Measurements from ENCODE around the gene KCNMA1.

KCNMA1 gene

GRCh38 chr10:76945166-76945565 lies 692.4 kb downstream of the KCNMA1 start:
- DNase-seq (ENCODE audit: low read depth in 3 of 3) = no peak

GRCh38 chr10:76944640-76945039 lies 693.0 kb downstream of the KCNMA1 start:
- DNase-seq (ENCODE audit: low read depth in 3 of 3) = no peak

GRCh38 chr10:76942628-76943416 lies 694.8 kb downstream of the KCNMA1 start:
- no peak for DNase-seq (ENCODE audit: low read depth in 3 of 3)

- DNase-seq (ENCODE audit: low read depth in 3 of 3) = no peak
Measured at GRCh38 chr10:76939933-76940468, 697.6 kb downstream of the KCNMA1 start.

- no peak for DNase-seq (ENCODE audit: low read depth in 3 of 3)
Measured at GRCh38 chr10:76937181-76937600, 700.4 kb downstream of the KCNMA1 start.

- DNase-seq (ENCODE audit: low read depth in 3 of 3) = no peak
Measured at GRCh38 chr10:76935941-76936613, 701.5 kb downstream of the KCNMA1 start.

GRCh38 chr10:76928565-76928964 lies 709.0 kb downstream of the KCNMA1 start:
- no peak for DNase-seq (ENCODE audit: low read depth in 3 of 3)

- DNase-seq (ENCODE audit: low read depth in 3 of 3) = no peak
Measured at GRCh38 chr10:76925636-76926405, 711.8 kb downstream of the KCNMA1 start.

- DNase-seq (ENCODE audit: low read depth in 3 of 3) = no peak
Measured at GRCh38 chr10:76922666-76923065, 714.9 kb downstream of the KCNMA1 start.

GRCh38 chr10:76921383-76922010 lies 716.1 kb downstream of the KCNMA1 start:
- DNase-seq (ENCODE audit: low read depth in 3 of 3) = no peak

GRCh38 chr10:76920581-76920980 lies 717.0 kb downstream of the KCNMA1 start:
- no peak for DNase-seq (ENCODE audit: low read depth in 3 of 3)

- DNase-seq (ENCODE audit: low read depth in 3 of 3) = no peak
Measured at GRCh38 chr10:76918106-76918505, 719.5 kb downstream of the KCNMA1 start.

GRCh38 chr10:76917071-76917470 lies 720.5 kb downstream of the KCNMA1 start:
- no peak for DNase-seq (ENCODE audit: low read depth in 3 of 3)

GRCh38 chr10:76916536-76916935 lies 721.1 kb downstream of the KCNMA1 start:
- no peak for DNase-seq (ENCODE audit: low read depth in 3 of 3)

GRCh38 chr10:76915316-76915715 lies 722.3 kb downstream of the KCNMA1 start:
- no peak for DNase-seq (ENCODE audit: low read depth in 3 of 3)

- DNase-seq (ENCODE audit: low read depth in 3 of 3) = no peak
Measured at GRCh38 chr10:76911184-76911583, 726.4 kb downstream of the KCNMA1 start.

GRCh38 chr10:76910184-76910962 lies 727.2 kb downstream of the KCNMA1 start:
- no peak for DNase-seq (ENCODE audit: low read depth in 3 of 3)

GRCh38 chr10:76906256-76906655 lies 731.4 kb downstream of the KCNMA1 start:
- DNase-seq (ENCODE audit: low read depth in 3 of 3) = no peak

- no peak for DNase-seq (ENCODE audit: low read depth in 3 of 3)
Measured at GRCh38 chr10:76905251-76905650, 732.4 kb downstream of the KCNMA1 start.

- DNase-seq (ENCODE audit: low read depth in 3 of 3) = no peak
Measured at GRCh38 chr10:76903387-76903945, 734.1 kb downstream of the KCNMA1 start.

- no peak for DNase-seq (ENCODE audit: low read depth in 3 of 3)
Measured at GRCh38 chr10:76902949-76903348, 734.7 kb downstream of the KCNMA1 start.

Measured in stimulated activated CD4-positive, alpha-beta T cell treated with anti-CD3 and anti-CD28 coated beads, TNF-alpha, amount 100 ng/mL, for 4 hours (primary cell).